HFFc6 (cell line): ENCODE measurements around the gene CD2AP. TPM values are rescaled to one million over a fixed set of nuclear protein-coding genes. Genes with fewer than 3 reads are reported as not detected.

Experiments
- DNase-seq: peaks from one replicate; pipeline ENCODE4 v3.0.0-alpha.2; 2018
- H3K27ac Mint-ChIP-seq: 2 replicates; pipeline ENCODE4 v1.8.0; 2020; ENCODE audit warnings: mild to moderate bottlenecking, mixed read lengths
- H3K27me3 Mint-ChIP-seq: 2 replicates; pipeline ENCODE4 v1.8.0; 2021; ENCODE audit warnings: mild to moderate bottlenecking, moderate library complexity, mixed read lengths; ENCODE audit not compliant: insufficient read depth
- H3K36me3 Mint-ChIP-seq: 2 replicates; pipeline ENCODE4 v1.8.0; 2021; ENCODE audit warnings: low read depth, mixed read lengths
- H3K4me1 Mint-ChIP-seq: 2 replicates; pipeline ENCODE4 v1.8.0; 2020; ENCODE audit warnings: low read depth, mixed read lengths
- H3K4me3 Mint-ChIP-seq: 2 replicates; pipeline ENCODE4 v1.8.0; 2020; ENCODE audit warnings: mild to moderate bottlenecking, moderate library complexity, mixed read lengths
- H3K9me3 Mint-ChIP-seq: 2 replicates; pipeline ENCODE4 v1.8.0; 2020; ENCODE audit warnings: mild to moderate bottlenecking, mixed read lengths
- CTCF ChIP-seq: fragments of 200-600 bp; sonication (generic); IDR thresholded peaks from 2 replicates; pipeline ENCODE4 v1.5.0; 2021; ENCODE audit warnings: antibody characterized with exemption, mild to moderate bottlenecking
- total RNA-seq, 6 experiments: library from RNA; stranded (reverse); fragmentation: NEBNext Ultra II Directional; extraction: Animal tissue kit (Norgen Biotek cat#: 25700); gene quantifications; 2 replicates in 1 of 6; 3 replicates in 5 of 6; pipeline ENCODE4 v1.2.3, GENCODE V29; 2021

Gene CD2AP
- total RNA-seq, 6 experiments from 2014 or later: 18.1 to 23.0 (median 20.9) TPM

- Mint-ChIP-seq H3K4me3 (no peak overlapping the region), H3K9me3 (no peaks in the 10 kb centered on the region), H3K27me3 (peaks cover 7% of the 10 kb centered on the region), H3K27ac (no peak overlapping the region), H3K36me3 (no peaks in the 10 kb centered on the region), H3K4me1 (no peaks in the 10 kb centered on the region)
- no peak for DNase-seq
- no peak for TF ChIP-seq CTCF
These were observed 12.5 kb upstream of the CD2AP start for GRCh38 chr6:47465117-47465516.

- H3K4me1 Mint-ChIP-seq: peaks cover 4% of the 10 kb centered on the region
- no peak overlapping the region for H3K27ac Mint-ChIP-seq
- no peaks in the 10 kb centered on the region for H3K36me3 Mint-ChIP-seq
- H3K9me3 Mint-ChIP-seq: peaks cover 6% of the 10 kb centered on the region; the same call in 1 of the 2 replicates
- no peak for DNase-seq
- no peak overlapping the region for H3K4me3 Mint-ChIP-seq
- no peak for TF ChIP-seq CTCF
- peaks cover 1% of the 10 kb centered on the region; the same call in 1 of the 2 replicates for H3K27me3 Mint-ChIP-seq
These were observed 5.7 kb upstream of the CD2AP start for GRCh38 chr6:47471911-47472310.

GRCh38 chr6:47473791-47474346, 3.7 kb upstream of the CD2AP start:
- Mint-ChIP-seq H3K27ac (no peak overlapping the region), H3K4me1 (peaks cover 9% of the 10 kb centered on the region), H3K36me3 (peaks cover 5% of the 10 kb centered on the region; the same call in 1 of the 2 replicates), H3K4me3 (no peak overlapping the region), H3K9me3 (peaks cover 6% of the 10 kb centered on the region; the same call in 1 of the 2 replicates), H3K27me3 (no peaks in the 10 kb centered on the region; the same call in 1 of the 2 replicates)
- TF ChIP-seq CTCF: no peak
- no peak for DNase-seq

GRCh38 chr6:47475319-47475816, 2.2 kb upstream of the CD2AP start:
- TF ChIP-seq CTCF: no peak
- H3K4me3 Mint-ChIP-seq: no peak overlapping the region
- no peaks in the 10 kb centered on the region; the same call in 1 of the 2 replicates for H3K27me3 Mint-ChIP-seq
- peaks cover 5% of the 10 kb centered on the region; the same call in 1 of the 2 replicates for H3K9me3 Mint-ChIP-seq
- H3K27ac Mint-ChIP-seq: no peak overlapping the region
- no peak for DNase-seq
- peaks cover 5% of the 10 kb centered on the region; the same call in 1 of the 2 replicates for H3K36me3 Mint-ChIP-seq
- peaks cover 22% of the 10 kb centered on the region for H3K4me1 Mint-ChIP-seq

GRCh38 chr6:47476781-47477496, 650 bp upstream of the CD2AP start:
- no peak for DNase-seq
- Mint-ChIP-seq H3K27me3 (no peaks in the 10 kb centered on the region), H3K27ac (peak overlapping the region; percentile 61), H3K4me1 (peaks cover 31% of the 10 kb centered on the region), H3K4me3 (peak overlapping the region; percentile 100), H3K9me3 (no peaks in the 10 kb centered on the region), H3K36me3 (peaks cover 5% of the 10 kb centered on the region; the same call in 1 of the 2 replicates)
- no peak for TF ChIP-seq CTCF
